Measurements from ENCODE around the gene PDCD7.

DNA sequence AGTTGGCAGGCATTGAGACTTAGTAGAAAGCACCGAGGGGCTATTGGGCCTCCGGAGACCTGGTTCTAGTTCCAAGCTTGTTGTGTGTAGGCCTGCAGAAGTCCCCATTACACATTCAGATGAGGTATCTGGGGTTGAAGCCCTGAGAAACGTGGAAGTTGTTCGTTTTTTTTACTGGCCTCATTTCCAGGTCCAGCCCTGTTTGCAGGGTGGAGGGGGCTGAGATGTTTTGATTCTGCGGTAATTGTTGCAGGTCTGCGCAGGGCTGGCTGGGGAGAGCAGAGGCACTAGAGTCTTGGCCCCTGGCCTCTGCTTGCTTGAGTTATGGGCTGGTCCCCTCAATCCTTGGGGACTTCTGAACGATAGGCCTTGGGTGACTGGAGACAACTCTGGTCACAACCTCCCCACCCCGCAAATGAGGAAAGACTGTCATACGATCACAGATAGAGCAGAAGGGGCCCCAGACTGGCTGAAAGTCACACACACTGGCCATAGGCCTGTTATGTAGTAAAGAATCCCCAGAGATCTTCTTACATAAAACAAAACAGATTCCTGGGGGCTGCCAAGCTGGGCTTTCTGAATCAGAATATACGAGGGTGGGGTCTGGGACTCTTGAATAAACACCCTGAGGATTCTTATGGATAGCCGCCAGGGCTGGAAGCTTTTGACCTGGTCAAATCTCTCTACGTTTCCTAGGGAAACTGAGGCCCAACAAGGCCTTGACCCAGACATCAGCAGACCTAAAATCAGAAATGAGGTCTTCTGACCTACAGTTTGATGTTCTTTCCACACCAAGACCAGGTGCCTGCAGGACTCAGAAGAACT, 41.5 kb downstream of the PDCD7 start:
- TF ChIP-seq CTCF (IDR thresholded peaks at IDR 0.05) (no peak), POLR2A (IDR thresholded peaks at IDR 0.05) (no peak)
